NCI-H226 (cell line): ENCODE measurements around the gene RBM39.
"Not testable (repeated sequence)": the region's sequence is repeated elsewhere in the genome, so short reads cannot be mapped to it uniquely, and the experiment has no call there.

ENCODE experiments used
- DNase-seq: peaks from one replicate; pipeline ENCODE4 v3.0.0-alpha.2; 2015

RBM39 gene

GRCh38 chr20:35704514-35705261, 37.4 kb downstream of the RBM39 start:
- no peak for DNase-seq

- no peak for DNase-seq
These were observed 39.0 kb downstream of the RBM39 start for GRCh38 chr20:35702824-35703695.

- no peak for DNase-seq
These were observed 39.8 kb downstream of the RBM39 start for GRCh38 chr20:35702051-35702823.

GRCh38 chr20:35700625-35701148, 41.4 kb downstream of the RBM39 start:
- DNase-seq = no peak

- DNase-seq = no peak
These were observed 42.0 kb downstream of the RBM39 start for GRCh38 chr20:35699957-35700624.

GRCh38 chr20:35699127-35699956, 42.7 kb downstream of the RBM39 start, which contains the start of the genes NFS1 and ROMO1:
Gene NFS1 (minus strand): TSS chr20:35699352. CDS start chr20:35699288, 64 bp downstream.
Gene ROMO1 (plus strand): TSS chr20:35699405. CDS start chr20:35699633, 228 bp downstream.
- peak; percentile 84 for DNase-seq

- DNase-seq = no peak
These were observed 43.5 kb downstream of the RBM39 start for GRCh38 chr20:35698298-35699126.

GRCh38 chr20:35697696-35698297, 44.3 kb downstream of the RBM39 start:
- no peak for DNase-seq

- no peak for DNase-seq
These were observed 46.1 kb downstream of the RBM39 start for GRCh38 chr20:35695978-35696377.

- no peak for DNase-seq
These were observed 46.8 kb downstream of the RBM39 start for GRCh38 chr20:35695245-35695749.

- DNase-seq = no peak
These were observed 51.8 kb downstream of the RBM39 start for GRCh38 chr20:35690265-35690664.

- not testable (repeated sequence) for DNase-seq
These were observed 55.2 kb downstream of the RBM39 start for GRCh38 chr20:35686872-35687271.

- not testable (repeated sequence) for DNase-seq
These were observed 56.7 kb downstream of the RBM39 start for GRCh38 chr20:35685368-35685767.

GRCh38 chr20:35681960-35682359, 60.1 kb downstream of the RBM39 start:
- no peak for DNase-seq

- DNase-seq = no peak
These were observed 61.4 kb downstream of the RBM39 start for GRCh38 chr20:35680452-35681183.

GRCh38 chr20:35674921-35675320, 67.1 kb downstream of the RBM39 start:
- DNase-seq = no peak

GRCh38 chr20:35673884-35674283, 68.2 kb downstream of the RBM39 start:
- DNase-seq = no peak

GRCh38 chr20:35669681-35670080, 72.4 kb downstream of the RBM39 start:
- DNase-seq = no peak

- no peak for DNase-seq
These were observed 72.8 kb downstream of the RBM39 start for GRCh38 chr20:35669221-35669620.
